PC-3 (cell line): ENCODE results near the gene CFAP20DC.

Experiments
- EZH2phosphoT487 ChIP-seq: fragments of 300-600 bp; sonication (generic); IDR thresholded peaks from 2 replicates; pipeline ENCODE4 v1.6.1; 2018; ENCODE audit warnings: mild to moderate bottlenecking, antibody characterized with exemption, low read length, borderline replicate concordance
- TF ChIP-seq, protein P1 (sequence below): fragments of 300-600 bp; sonication (generic); conservative IDR thresholded peaks from 2 replicates; pipeline ENCODE4 v1.5.1; 2017; ENCODE audit warnings: antibody characterized with exemption, low read depth, mild to moderate bottlenecking, low read length

DNA sequence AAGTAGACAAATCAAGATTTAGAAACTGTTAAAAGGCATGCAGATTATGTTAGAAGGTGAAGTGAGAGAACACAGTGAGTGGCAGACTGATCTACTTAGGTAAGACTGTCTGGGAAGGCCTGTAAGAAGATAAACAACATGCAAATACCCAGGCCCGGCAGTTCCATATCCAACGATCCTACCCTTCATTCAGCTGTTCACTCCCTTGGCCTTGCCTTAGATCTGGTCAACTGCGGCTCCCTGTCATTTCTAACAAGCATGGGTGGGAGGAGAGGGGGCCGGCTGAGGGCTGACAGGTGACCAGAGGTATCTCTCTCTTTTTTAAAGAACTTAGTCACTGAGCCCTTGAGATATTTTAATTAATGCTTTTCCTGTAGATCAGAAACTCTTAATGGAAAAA, 298.6 kb downstream of the CFAP20DC start:
- TF ChIP-seq, protein P1, sequence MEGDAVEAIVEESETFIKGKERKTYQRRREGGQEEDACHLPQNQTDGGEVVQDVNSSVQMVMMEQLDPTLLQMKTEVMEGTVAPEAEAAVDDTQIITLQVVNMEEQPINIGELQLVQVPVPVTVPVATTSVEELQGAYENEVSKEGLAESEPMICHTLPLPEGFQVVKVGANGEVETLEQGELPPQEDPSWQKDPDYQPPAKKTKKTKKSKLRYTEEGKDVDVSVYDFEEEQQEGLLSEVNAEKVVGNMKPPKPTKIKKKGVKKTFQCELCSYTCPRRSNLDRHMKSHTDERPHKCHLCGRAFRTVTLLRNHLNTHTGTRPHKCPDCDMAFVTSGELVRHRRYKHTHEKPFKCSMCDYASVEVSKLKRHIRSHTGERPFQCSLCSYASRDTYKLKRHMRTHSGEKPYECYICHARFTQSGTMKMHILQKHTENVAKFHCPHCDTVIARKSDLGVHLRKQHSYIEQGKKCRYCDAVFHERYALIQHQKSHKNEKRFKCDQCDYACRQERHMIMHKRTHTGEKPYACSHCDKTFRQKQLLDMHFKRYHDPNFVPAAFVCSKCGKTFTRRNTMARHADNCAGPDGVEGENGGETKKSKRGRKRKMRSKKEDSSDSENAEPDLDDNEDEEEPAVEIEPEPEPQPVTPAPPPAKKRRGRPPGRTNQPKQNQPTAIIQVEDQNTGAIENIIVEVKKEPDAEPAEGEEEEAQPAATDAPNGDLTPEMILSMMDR, result no peak
- no peak for TF ChIP-seq EZH2phosphoT487
